ENCODE results near the gene CLSTN3. TPM values are rescaled to one million over a fixed set of nuclear protein-coding genes. Genes with fewer than 3 reads are reported as not detected.

CLSTN3 gene
- total and polyA plus RNA-seq, 2 experiments from 2014 or later: 5.0 to 46.9 TPM

DNA sequence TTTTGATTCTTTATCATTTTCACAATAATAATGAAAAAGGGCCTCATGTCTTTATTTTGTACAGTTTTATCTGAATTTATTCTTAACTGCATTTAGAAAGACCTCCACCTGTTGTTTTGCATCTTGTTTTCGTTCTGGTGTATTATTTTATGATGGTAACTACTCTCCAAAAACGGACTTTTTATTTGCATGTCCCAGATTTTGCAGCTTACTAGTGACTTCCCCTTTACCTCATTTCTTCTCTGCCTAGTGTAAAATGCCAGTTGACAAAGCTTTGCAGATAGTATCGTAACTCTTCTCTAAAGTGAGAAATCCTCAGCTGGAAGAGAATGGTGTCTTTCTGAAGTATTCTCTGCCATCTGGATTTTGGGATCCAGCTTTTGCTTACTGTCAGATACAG is 76.5 kb downstream of the CLSTN3 start:
- Histone ChIP-seq H3K4me3 (no peak overlapping the region), H2AFZ (no peak overlapping the region), H3K27ac (ENCODE audit: low read depth) (no peak overlapping the region), H3K79me2 (replicated peaks; ENCODE audit: insufficient read depth) (no peaks in the 10 kb centered on the region), H3K4me2 (no peak overlapping the region), H3K9me2 (ENCODE audit: insufficient read depth) (no peaks in the 10 kb centered on the region), H3K27me3 (ENCODE audit: insufficient read depth) (no peaks in the 10 kb centered on the region), H4K20me1 (replicated peaks; ENCODE audit: insufficient read depth) (no peaks in the 10 kb centered on the region; the same call in 1 of the 2 replicates), H3F3A (replicated peaks; ENCODE audit: low read depth) (no peaks in the 10 kb centered on the region), H3K4me1 (ENCODE audit: insufficient read depth) (no peaks in the 10 kb centered on the region), H3K36me3 (ENCODE audit: insufficient read depth) (peaks cover 52% of the 10 kb centered on the region)
- peaks cover 17% of the 10 kb centered on the region for H3K9me3 Mint-ChIP-seq
- peaks cover 7% of the 10 kb centered on the region for H3K27me3 Mint-ChIP-seq (ENCODE audit: insufficient read depth, low read depth, poor library complexity)
- no peaks in the 10 kb centered on the region for H3K4me1 Mint-ChIP-seq
- DNase-seq (ENCODE audit: low spot score) (no peak), ATAC-seq (no peak)
- H3K4me3 Mint-ChIP-seq: no peak overlapping the region
- no peak overlapping the region for H3K27ac Mint-ChIP-seq
- TF ChIP-seq, protein P1, sequence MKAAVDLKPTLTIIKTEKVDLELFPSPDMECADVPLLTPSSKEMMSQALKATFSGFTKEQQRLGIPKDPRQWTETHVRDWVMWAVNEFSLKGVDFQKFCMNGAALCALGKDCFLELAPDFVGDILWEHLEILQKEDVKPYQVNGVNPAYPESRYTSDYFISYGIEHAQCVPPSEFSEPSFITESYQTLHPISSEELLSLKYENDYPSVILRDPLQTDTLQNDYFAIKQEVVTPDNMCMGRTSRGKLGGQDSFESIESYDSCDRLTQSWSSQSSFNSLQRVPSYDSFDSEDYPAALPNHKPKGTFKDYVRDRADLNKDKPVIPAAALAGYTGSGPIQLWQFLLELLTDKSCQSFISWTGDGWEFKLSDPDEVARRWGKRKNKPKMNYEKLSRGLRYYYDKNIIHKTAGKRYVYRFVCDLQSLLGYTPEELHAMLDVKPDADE (IDR thresholded peaks at IDR 0.05): no peak
- no peak for TF ChIP-seq POLR2AphosphoS5 (IDR thresholded peaks at IDR 0.05; ENCODE audit: low read depth)
- no peak for TF ChIP-seq CREB1 (CRISPR knock-in tag; IDR thresholded peaks at IDR 0.05; ENCODE audit: low read depth)
- TF ChIP-seq EZH2 (IDR thresholded peaks at IDR 0.05; ENCODE audit: low read depth, unreplicated experiment): no peak
- no peak for TF ChIP-seq NANOG (IDR thresholded peaks at IDR 0.05; ENCODE audit: borderline replicate concordance)
- TF ChIP-seq, protein P2, sequence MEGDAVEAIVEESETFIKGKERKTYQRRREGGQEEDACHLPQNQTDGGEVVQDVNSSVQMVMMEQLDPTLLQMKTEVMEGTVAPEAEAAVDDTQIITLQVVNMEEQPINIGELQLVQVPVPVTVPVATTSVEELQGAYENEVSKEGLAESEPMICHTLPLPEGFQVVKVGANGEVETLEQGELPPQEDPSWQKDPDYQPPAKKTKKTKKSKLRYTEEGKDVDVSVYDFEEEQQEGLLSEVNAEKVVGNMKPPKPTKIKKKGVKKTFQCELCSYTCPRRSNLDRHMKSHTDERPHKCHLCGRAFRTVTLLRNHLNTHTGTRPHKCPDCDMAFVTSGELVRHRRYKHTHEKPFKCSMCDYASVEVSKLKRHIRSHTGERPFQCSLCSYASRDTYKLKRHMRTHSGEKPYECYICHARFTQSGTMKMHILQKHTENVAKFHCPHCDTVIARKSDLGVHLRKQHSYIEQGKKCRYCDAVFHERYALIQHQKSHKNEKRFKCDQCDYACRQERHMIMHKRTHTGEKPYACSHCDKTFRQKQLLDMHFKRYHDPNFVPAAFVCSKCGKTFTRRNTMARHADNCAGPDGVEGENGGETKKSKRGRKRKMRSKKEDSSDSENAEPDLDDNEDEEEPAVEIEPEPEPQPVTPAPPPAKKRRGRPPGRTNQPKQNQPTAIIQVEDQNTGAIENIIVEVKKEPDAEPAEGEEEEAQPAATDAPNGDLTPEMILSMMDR (conservative IDR thresholded peaks at IDR 0.05; ENCODE audit: low read depth in 2 of 2): no peak
- no peak for TF ChIP-seq JUNB (IDR thresholded peaks at IDR 0.05; ENCODE audit: unreplicated experiment)
- TF ChIP-seq STAT1 (IDR thresholded peaks at IDR 0.05; ENCODE audit: unreplicated experiment): no peak
- no peak for TF ChIP-seq ZNF331 (CRISPR knock-in tag; IDR thresholded peaks at IDR 0.05; ENCODE audit: low read depth)
- TF ChIP-seq, protein P3, sequence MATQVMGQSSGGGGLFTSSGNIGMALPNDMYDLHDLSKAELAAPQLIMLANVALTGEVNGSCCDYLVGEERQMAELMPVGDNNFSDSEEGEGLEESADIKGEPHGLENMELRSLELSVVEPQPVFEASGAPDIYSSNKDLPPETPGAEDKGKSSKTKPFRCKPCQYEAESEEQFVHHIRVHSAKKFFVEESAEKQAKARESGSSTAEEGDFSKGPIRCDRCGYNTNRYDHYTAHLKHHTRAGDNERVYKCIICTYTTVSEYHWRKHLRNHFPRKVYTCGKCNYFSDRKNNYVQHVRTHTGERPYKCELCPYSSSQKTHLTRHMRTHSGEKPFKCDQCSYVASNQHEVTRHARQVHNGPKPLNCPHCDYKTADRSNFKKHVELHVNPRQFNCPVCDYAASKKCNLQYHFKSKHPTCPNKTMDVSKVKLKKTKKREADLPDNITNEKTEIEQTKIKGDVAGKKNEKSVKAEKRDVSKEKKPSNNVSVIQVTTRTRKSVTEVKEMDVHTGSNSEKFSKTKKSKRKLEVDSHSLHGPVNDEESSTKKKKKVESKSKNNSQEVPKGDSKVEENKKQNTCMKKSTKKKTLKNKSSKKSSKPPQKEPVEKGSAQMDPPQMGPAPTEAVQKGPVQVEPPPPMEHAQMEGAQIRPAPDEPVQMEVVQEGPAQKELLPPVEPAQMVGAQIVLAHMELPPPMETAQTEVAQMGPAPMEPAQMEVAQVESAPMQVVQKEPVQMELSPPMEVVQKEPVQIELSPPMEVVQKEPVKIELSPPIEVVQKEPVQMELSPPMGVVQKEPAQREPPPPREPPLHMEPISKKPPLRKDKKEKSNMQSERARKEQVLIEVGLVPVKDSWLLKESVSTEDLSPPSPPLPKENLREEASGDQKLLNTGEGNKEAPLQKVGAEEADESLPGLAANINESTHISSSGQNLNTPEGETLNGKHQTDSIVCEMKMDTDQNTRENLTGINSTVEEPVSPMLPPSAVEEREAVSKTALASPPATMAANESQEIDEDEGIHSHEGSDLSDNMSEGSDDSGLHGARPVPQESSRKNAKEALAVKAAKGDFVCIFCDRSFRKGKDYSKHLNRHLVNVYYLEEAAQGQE (IDR thresholded peaks at IDR 0.05; ENCODE audit: unreplicated experiment): no peak
- no peak for TF ChIP-seq EZH2phosphoT487 (IDR thresholded peaks at IDR 0.05; ENCODE audit: unreplicated experiment)
- TF ChIP-seq ZNF114 (CRISPR knock-in tag; IDR thresholded peaks at IDR 0.05): no peak
- TF ChIP-seq, protein P4, sequence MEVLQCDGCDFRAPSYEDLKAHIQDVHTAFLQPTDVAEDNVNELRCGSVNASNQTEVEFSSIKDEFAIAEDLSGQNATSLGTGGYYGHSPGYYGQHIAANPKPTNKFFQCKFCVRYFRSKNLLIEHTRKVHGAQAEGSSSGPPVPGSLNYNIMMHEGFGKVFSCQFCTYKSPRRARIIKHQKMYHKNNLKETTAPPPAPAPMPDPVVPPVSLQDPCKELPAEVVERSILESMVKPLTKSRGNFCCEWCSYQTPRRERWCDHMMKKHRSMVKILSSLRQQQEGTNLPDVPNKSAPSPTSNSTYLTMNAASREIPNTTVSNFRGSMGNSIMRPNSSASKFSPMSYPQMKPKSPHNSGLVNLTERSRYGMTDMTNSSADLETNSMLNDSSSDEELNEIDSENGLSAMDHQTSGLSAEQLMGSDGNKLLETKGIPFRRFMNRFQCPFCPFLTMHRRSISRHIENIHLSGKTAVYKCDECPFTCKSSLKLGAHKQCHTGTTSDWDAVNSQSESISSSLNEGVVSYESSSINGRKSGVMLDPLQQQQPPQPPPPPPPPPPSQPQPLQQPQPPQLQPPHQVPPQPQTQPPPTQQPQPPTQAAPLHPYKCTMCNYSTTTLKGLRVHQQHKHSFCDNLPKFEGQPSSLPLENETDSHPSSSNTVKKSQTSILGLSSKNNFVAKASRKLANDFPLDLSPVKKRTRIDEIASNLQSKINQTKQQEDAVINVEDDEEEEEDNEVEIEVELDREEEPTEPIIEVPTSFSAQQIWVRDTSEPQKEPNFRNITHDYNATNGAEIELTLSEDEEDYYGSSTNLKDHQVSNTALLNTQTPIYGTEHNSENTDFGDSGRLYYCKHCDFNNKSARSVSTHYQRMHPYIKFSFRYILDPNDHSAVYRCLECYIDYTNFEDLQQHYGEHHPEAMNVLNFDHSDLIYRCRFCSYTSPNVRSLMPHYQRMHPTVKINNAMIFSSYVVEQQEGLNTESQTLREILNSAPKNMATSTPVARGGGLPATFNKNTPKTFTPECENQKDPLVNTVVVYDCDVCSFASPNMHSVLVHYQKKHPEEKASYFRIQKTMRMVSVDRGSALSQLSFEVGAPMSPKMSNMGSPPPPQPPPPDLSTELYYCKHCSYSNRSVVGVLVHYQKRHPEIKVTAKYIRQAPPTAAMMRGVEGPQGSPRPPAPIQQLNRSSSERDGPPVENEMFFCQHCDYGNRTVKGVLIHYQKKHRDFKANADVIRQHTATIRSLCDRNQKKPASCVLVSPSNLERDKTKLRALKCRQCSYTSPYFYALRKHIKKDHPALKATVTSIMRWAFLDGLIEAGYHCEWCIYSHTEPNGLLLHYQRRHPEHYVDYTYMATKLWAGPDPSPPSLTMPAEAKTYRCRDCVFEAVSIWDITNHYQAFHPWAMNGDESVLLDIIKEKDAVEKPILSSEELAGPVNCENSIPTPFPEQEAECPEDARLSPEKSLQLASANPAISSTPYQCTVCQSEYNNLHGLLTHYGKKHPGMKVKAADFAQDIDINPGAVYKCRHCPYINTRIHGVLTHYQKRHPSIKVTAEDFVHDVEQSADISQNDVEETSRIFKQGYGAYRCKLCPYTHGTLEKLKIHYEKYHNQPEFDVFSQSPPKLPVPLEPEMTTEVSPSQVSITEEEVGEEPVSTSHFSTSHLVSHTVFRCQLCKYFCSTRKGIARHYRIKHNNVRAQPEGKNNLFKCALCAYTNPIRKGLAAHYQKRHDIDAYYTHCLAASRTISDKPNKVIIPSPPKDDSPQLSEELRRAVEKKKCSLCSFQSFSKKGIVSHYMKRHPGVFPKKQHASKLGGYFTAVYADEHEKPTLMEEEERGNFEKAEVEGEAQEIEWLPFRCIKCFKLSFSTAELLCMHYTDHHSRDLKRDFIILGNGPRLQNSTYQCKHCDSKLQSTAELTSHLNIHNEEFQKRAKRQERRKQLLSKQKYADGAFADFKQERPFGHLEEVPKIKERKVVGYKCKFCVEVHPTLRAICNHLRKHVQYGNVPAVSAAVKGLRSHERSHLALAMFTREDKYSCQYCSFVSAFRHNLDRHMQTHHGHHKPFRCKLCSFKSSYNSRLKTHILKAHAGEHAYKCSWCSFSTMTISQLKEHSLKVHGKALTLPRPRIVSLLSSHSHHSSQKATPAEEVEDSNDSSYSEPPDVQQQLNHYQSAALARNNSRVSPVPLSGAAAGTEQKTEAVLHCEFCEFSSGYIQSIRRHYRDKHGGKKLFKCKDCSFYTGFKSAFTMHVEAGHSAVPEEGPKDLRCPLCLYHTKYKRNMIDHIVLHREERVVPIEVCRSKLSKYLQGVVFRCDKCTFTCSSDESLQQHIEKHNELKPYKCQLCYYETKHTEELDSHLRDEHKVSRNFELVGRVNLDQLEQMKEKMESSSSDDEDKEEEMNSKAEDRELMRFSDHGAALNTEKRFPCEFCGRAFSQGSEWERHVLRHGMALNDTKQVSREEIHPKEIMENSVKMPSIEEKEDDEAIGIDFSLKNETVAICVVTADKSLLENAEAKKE (CRISPR knock-in tag; IDR thresholded peaks at IDR 0.05): no peak
- H3K36me3 Mint-ChIP-seq (ENCODE audit: low read depth): peaks cover 91% of the 10 kb centered on the region
